T-helper 9 cell (primary cell): ENCODE measurements around the gene IL1R1.

Experiments
- DNase-seq: peaks from one replicate; pipeline ENCODE4 v3.0.0-alpha.2; 2020

The IL1R1 gene

GRCh38 chr2:102177814-102178478, 35.4 kb downstream of the IL1R1 start:
- no peak for DNase-seq

GRCh38 chr2:102179061-102179460, 36.5 kb downstream of the IL1R1 start:
- no peak for DNase-seq

GRCh38 chr2:102179788-102180686, 37.5 kb downstream of the IL1R1 start:
- no peak for DNase-seq

- no peak for DNase-seq
These were observed 38.1 kb downstream of the IL1R1 start for GRCh38 chr2:102180687-102180999.

- no peak for DNase-seq
These were observed 38.8 kb downstream of the IL1R1 start for GRCh38 chr2:102181376-102181775.

- no peak for DNase-seq
These were observed 39.5 kb downstream of the IL1R1 start for GRCh38 chr2:102181919-102182635.

- DNase-seq = no peak
These were observed 41.5 kb downstream of the IL1R1 start for GRCh38 chr2:102184018-102184417.

GRCh38 chr2:102184568-102184967, 42.0 kb downstream of the IL1R1 start:
- no peak for DNase-seq

- DNase-seq = no peak
These were observed 42.8 kb downstream of the IL1R1 start for GRCh38 chr2:102185347-102185746.

GRCh38 chr2:102186791-102187495, 44.4 kb downstream of the IL1R1 start, which contains the start of gene IL1RL2:
Gene IL1RL2 (plus strand): TSS chr2:102187023. CDS start chr2:102187868, 845 bp downstream.
- no peak for DNase-seq

- peak; percentile 17 for DNase-seq
These were observed 45.1 kb downstream of the IL1R1 start for GRCh38 chr2:102187496-102188150.

- DNase-seq = no peak
These were observed 48.0 kb downstream of the IL1R1 start for GRCh38 chr2:102190430-102191107.

GRCh38 chr2:102191501-102191900, 49.0 kb downstream of the IL1R1 start:
- DNase-seq = no peak

GRCh38 chr2:102193074-102193473, 50.5 kb downstream of the IL1R1 start:
- no peak for DNase-seq

GRCh38 chr2:102194609-102195268, 52.2 kb downstream of the IL1R1 start:
- no peak for DNase-seq

GRCh38 chr2:102197389-102198137, 55.0 kb downstream of the IL1R1 start:
- DNase-seq = no peak

- no peak for DNase-seq
These were observed 58.0 kb downstream of the IL1R1 start for GRCh38 chr2:102200539-102200938.

GRCh38 chr2:102204638-102205037, 62.1 kb downstream of the IL1R1 start:
- no peak for DNase-seq

- DNase-seq = no peak
These were observed 64.3 kb downstream of the IL1R1 start for GRCh38 chr2:102206666-102207341.

GRCh38 chr2:102208774-102209173, 66.2 kb downstream of the IL1R1 start:
- no peak for DNase-seq
